H9 (cell line): ENCODE results near the gene KEL. TPM values are rescaled to one million over a fixed set of nuclear protein-coding genes. Genes with fewer than 3 reads are reported as not detected.

Experiments used
- DNase-seq: peaks from one replicate; pipeline ENCODE4 v3.0.0-alpha.2; 2017
- H2AFZ ChIP-seq: one replicate; pipeline ENCODE4 v1.6.1; 2013; ENCODE audit warnings: mild to moderate bottlenecking, low read length, control low read depth, moderate library complexity
- H2AK5ac ChIP-seq: 2 replicates; pipeline ENCODE4 v1.6.1; 2013; ENCODE audit warnings: low read length, control low read depth, mixed read lengths; ENCODE audit not compliant: insufficient read length
- H2BK120ac ChIP-seq: one replicate; pipeline ENCODE4 v1.6.1; 2013; ENCODE audit warnings: low read depth, mild to moderate bottlenecking, low read length, control low read depth, inconsistent platforms; ENCODE audit not compliant: poor library complexity, severe bottlenecking
- H2BK12ac ChIP-seq: 2 replicates; pipeline ENCODE4 v1.6.1; 2013; ENCODE audit warnings: low read length, control low read depth, mixed read lengths, low read depth; ENCODE audit not compliant: insufficient read length
- H2BK15ac ChIP-seq: 2 replicates; pipeline ENCODE4 v1.6.1; 2013; ENCODE audit warnings: low read depth, low read length, control low read depth
- H2BK20ac ChIP-seq: one replicate; pipeline ENCODE4 v1.6.1; 2013; ENCODE audit warnings: low read depth, mild to moderate bottlenecking, low read length, control low read depth, inconsistent platforms; ENCODE audit not compliant: poor library complexity, severe bottlenecking
- H2BK5ac ChIP-seq: 2 replicates; pipeline ENCODE4 v1.6.1; 2013; ENCODE audit warnings: low read length, control low read depth, mixed read lengths; ENCODE audit not compliant: insufficient read length
- H3K14ac ChIP-seq: 2 replicates; pipeline ENCODE4 v1.6.1; 2013; ENCODE audit warnings: low read length, control low read depth; ENCODE audit not compliant: insufficient read depth
- H3K18ac ChIP-seq: 2 replicates; pipeline ENCODE4 v1.6.1; 2013; ENCODE audit warnings: low read depth, mild to moderate bottlenecking, mixed read lengths, low read length, control low read depth; ENCODE audit not compliant: insufficient read length
- H3K23ac ChIP-seq: 2 replicates; pipeline ENCODE4 v1.6.1; 2013; ENCODE audit warnings: low read length, control low read depth, mixed read lengths, low read depth; ENCODE audit not compliant: insufficient read length
- H3K23me2 ChIP-seq: 2 replicates; pipeline ENCODE4 v1.6.1; 2013; ENCODE audit warnings: low read depth, mild to moderate bottlenecking, mixed read lengths, low read length, control low read depth; ENCODE audit not compliant: insufficient read length, poor library complexity, severe bottlenecking
- H3K27ac ChIP-seq: 2 replicates; pipeline ENCODE4 v1.5.1; 2013; ENCODE audit warnings: low read length, control low read depth, mixed read lengths, low read depth; ENCODE audit not compliant: insufficient read length
- H3K27me3 ChIP-seq: 2 replicates; pipeline ENCODE4 v1.6.1; 2013; ENCODE audit warnings: low read length, control low read depth, inconsistent platforms; ENCODE audit not compliant: insufficient read depth
- H3K4ac ChIP-seq: 2 replicates; pipeline ENCODE4 v1.6.1; 2013; ENCODE audit warnings: low read depth, mild to moderate bottlenecking, control low read depth, inconsistent platforms, low read length, moderate library complexity
- H3K4me1 ChIP-seq: 2 replicates; pipeline ENCODE4 v1.6.1; 2013; ENCODE audit warnings: low read length, control low read depth, inconsistent platforms; ENCODE audit not compliant: insufficient read depth
- H3K4me2 ChIP-seq: 2 replicates; pipeline ENCODE4 v1.6.1; 2013; ENCODE audit warnings: low read length, control low read depth, mixed read lengths; ENCODE audit not compliant: insufficient read length, insufficient read depth
- H3K56ac ChIP-seq: 2 replicates; pipeline ENCODE4 v1.6.1; 2013; ENCODE audit warnings: low read depth, mild to moderate bottlenecking, mixed read lengths, low read length, control low read depth; ENCODE audit not compliant: insufficient read length
- H3K79me1 ChIP-seq: 2 replicates; pipeline ENCODE4 v1.6.1; 2013; ENCODE audit warnings: low read depth, mild to moderate bottlenecking, moderate library complexity, low read length, control low read depth, inconsistent platforms; ENCODE audit not compliant: insufficient read depth, poor library complexity, severe bottlenecking
- H3K79me2 ChIP-seq: 2 replicates; pipeline ENCODE4 v1.6.1; 2013; ENCODE audit warnings: low read length, control low read depth, inconsistent platforms; ENCODE audit not compliant: insufficient read depth
- H3K9ac ChIP-seq: 2 replicates; pipeline ENCODE4 v1.6.1; 2013; ENCODE audit warnings: low read length, control low read depth, mixed read lengths; ENCODE audit not compliant: insufficient read length; ENCODE audit errors: extremely low read depth
- H3K9me3 ChIP-seq: one replicate; pipeline ENCODE4 v1.6.1; 2013; ENCODE audit warnings: low read depth, low read length, inconsistent platforms; ENCODE audit not compliant: control insufficient read depth
- H3T11ph ChIP-seq: one replicate; pipeline ENCODE4 v1.6.1; 2013; ENCODE audit warnings: mild to moderate bottlenecking, low read length, control low read depth, inconsistent platforms
- H4K20me1 ChIP-seq: one replicate; pipeline ENCODE4 v1.6.1; 2013; ENCODE audit not compliant: control insufficient read depth, insufficient read length, insufficient read depth
- H4K5ac ChIP-seq: 2 replicates; pipeline ENCODE4 v1.6.1; 2013; ENCODE audit warnings: low read depth, mild to moderate bottlenecking, mixed read lengths, low read length, control low read depth; ENCODE audit not compliant: insufficient read length
- H4K8ac ChIP-seq: replicated peaks from 2 replicates; pipeline ENCODE4 v1.6.1; 2013; ENCODE audit warnings: low read length, control low read depth, mixed read lengths, low read depth; ENCODE audit not compliant: insufficient read length
- H4K91ac ChIP-seq: 2 replicates; pipeline ENCODE4 v1.6.1; 2013; ENCODE audit warnings: low read depth, mild to moderate bottlenecking, moderate library complexity, mixed read lengths, low read length, control low read depth; ENCODE audit not compliant: insufficient read length
- H3K27ac Mint-ChIP-seq, 3 experiments: 2 replicates in 2 of 3; 3 replicates in 1 of 3; pipeline ENCODE4 v1.8.0; 2020 to 2021; ENCODE audit warnings: mixed read lengths in 3 of 3, mild to moderate bottlenecking in 1 of 3, moderate library complexity in 1 of 3
- H3K27me3 Mint-ChIP-seq: 2 replicates; pipeline ENCODE4 v1.8.0; 2021; ENCODE audit warnings: low read depth, mild to moderate bottlenecking, moderate library complexity, mixed read lengths
- H3K36me3 Mint-ChIP-seq, 3 experiments: 2 replicates in 2 of 3; 3 replicates in 1 of 3; pipeline ENCODE4 v1.8.0; 2020 to 2021; ENCODE audit warnings: low read depth in 3 of 3, mixed read lengths in 3 of 3; ENCODE audit not compliant: insufficient read depth in 1 of 3
- H3K4me1 Mint-ChIP-seq, 2 experiments: 2 replicates each; pipeline ENCODE4 v1.8.0; 2020; ENCODE audit warnings: mixed read lengths in 2 of 2
- H3K4me3 Mint-ChIP-seq, 2 experiments: 2 replicates in 1 of 2; 3 replicates in 1 of 2; pipeline ENCODE4 v1.8.0; 2020 to 2021; ENCODE audit warnings: mild to moderate bottlenecking in 2 of 2, mixed read lengths in 2 of 2, moderate library complexity in 1 of 2
- H3K9me3 Mint-ChIP-seq, 2 experiments: 2 replicates in 1 of 2; 3 replicates in 1 of 2; pipeline ENCODE4 v1.8.0; 2020; ENCODE audit warnings: mild to moderate bottlenecking in 2 of 2, mixed read lengths in 2 of 2, moderate library complexity in 1 of 2
- CTCF ChIP-seq: fragments of 200-600 bp; sonication (generic); conservative IDR thresholded peaks from 3 replicates; pipeline ENCODE4 v1.8.0; 2021; ENCODE audit warnings: antibody characterized with exemption, mild to moderate bottlenecking
- WGBS: extraction: QIAGEN DNeasy Blood & Tissue Kit; methylation state at CpG from one replicate; pipeline ENCODE4 v1.1.7; 2013; ENCODE audit warnings: missing lambda C conversion rate, low lambda C conversion rate, mixed read lengths; ENCODE audit not compliant: insufficient read length; ENCODE audit errors: extremely low coverage; 5-methylcytosine and 5-hydroxymethylcytosine counted together
- total RNA-seq: library from RNA; stranded (reverse); gene quantifications from 2 replicates; pipeline ENCODE4 v1.2.1, GENCODE V29; 2021

Gene KEL
- total RNA-seq, 1 experiment from 2014 or later: 1.5 TPM

- no peak overlapping the region for H2AK5ac ChIP-seq
- no peaks in the 10 kb centered on the region for H3K79me1 ChIP-seq
- no peak overlapping the region for H4K8ac ChIP-seq
- no peak for TF ChIP-seq CTCF
- H4K91ac ChIP-seq: no peak overlapping the region
- H3K56ac ChIP-seq: no peak overlapping the region
- no peaks in the 10 kb centered on the region for H3K23me2 ChIP-seq
- Mint-ChIP-seq H3K4me3 (no peak overlapping the region), H3K27me3 (peaks cover 5% of the 10 kb centered on the region), H3K4me1 (peaks cover 31 to 42% of the 10 kb centered on the region in 2 experiments), H3K9me3 (no peaks in the 10 kb centered on the region), H3K36me3 (no peaks in the 10 kb centered on the region; a peak in 3 of 7 replicates), H3K27ac (no peak overlapping the region)
- H3K27me3 ChIP-seq: no peaks in the 10 kb centered on the region
- H3K9ac ChIP-seq: no peak overlapping the region
- no peaks in the 10 kb centered on the region; the same call in 1 of the 2 replicates for H3K4me1 ChIP-seq
- H3K27ac ChIP-seq: no peak overlapping the region
- H3K4ac ChIP-seq: no peak overlapping the region
- H4K5ac ChIP-seq: no peak overlapping the region
- H3K23ac ChIP-seq: no peak overlapping the region
- no peaks in the 10 kb centered on the region for H3K9me3 ChIP-seq
- no peak overlapping the region for H2AFZ ChIP-seq
- no peak overlapping the region for H3K4me2 ChIP-seq
- no peak overlapping the region for H2BK15ac ChIP-seq
- H2BK120ac ChIP-seq: no peak overlapping the region
- no peak for DNase-seq
- no peak overlapping the region for H2BK20ac ChIP-seq
- no peak overlapping the region for H3T11ph ChIP-seq
- H3K18ac ChIP-seq: no peak overlapping the region
- no peak overlapping the region for H3K14ac ChIP-seq
- H4K20me1 ChIP-seq: no peaks in the 10 kb centered on the region
- no CpG with 5 or more reads among the region's 1 CpG for WGBS
- no peak overlapping the region for H2BK5ac ChIP-seq
- no peaks in the 10 kb centered on the region for H3K79me2 ChIP-seq
- no peak overlapping the region for H2BK12ac ChIP-seq
Measured at GRCh38 chr7:142962991-142963390, 828 bp upstream of the KEL start.
